Hypothalamus (tissue), 51 donors: Measurements from ENCODE around the gene TCF7.
A peak's percentile ranks its signal among the peaks of the same experiment; 100 is the strongest.

Experiments
- DNase-seq, 51 donors: peaks; one replicate each; lab custom pipeline; 2025; lab: John Stamatoyannopoulos, UW

The TCF7 gene

GRCh38 chr5:134128648-134128995 is 14.1 kb downstream of the TCF7 start:
- DNase-seq, result no peak

- DNase-seq, result no peak
Measured at GRCh38 chr5:134129411-134130238, 15.1 kb downstream of the TCF7 start.

DNA sequence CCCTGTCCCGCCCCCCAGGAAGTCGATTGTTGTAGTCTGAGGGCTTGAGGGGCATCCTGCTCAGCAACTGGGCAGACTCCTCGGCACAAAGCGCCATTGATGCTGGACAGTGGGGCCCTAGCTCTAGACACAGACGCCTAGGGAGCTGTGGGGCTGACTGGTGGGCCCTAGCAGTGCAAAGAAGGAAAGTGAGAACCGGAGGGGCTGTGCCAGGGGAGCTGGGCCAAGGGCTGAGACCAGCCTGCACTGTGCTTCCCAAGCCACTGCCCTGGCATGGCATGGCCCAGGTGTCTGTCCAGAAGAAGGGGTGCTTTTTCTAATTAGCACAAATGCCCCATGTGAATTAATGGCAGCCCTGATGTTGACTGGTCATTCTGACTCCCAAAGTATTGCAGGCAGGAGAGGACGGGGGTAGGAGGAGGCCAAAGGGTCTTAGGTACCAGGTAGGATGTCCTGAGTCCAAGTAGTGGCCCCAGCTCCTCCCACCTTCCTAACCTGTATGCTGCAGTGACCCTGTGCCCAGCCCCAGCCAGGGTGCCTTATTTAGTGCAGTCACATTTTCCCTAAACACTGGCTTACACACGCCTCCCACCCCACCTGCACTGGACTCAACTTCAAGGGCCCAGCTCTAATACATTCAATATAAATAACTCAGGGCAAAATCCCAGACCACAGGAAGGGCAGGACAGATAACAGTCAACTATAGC is 15.9 kb downstream of the TCF7 start:
- DNase-seq, result no peak

GRCh38 chr5:134131165-134131564 is 16.7 kb downstream of the TCF7 start:
- no peak for DNase-seq

DNA sequence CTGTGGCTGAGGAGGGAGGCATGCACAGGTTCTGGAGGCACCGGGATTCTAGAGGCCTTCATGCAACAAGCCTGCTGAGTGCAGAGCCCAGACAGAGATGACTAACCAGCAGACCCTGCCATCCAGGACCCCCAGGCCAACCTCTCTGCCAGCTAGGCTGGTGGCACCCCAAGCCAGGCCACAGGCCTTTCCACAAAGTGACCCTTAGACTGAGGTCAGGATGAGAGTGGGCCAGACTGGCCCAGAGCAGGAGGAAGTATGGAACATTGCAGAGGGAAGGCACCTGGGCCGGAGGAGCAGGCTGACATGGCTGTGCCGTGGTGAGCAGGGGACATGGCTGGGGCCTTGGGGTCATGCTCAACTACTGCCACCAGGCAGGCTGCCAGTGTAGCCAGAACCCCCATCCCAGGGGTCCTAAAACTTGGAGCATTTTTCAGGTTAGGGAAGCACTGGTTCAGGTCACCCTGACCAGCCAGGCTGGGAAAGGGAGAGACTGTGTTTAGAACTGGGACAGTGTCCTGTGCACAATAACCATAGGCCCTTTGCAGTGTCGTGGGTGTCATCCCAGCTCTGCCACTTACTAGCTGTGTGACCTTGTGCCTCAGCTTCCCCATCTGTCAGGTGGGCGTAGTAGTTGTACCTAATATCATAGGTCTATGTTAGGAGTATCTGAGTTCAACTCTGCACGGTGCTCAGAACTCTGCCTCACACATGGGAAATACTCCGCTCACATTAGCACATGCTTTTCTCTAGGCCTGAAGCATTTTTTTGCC is 17.3 kb downstream of the TCF7 start:
- no peak for DNase-seq

DNA sequence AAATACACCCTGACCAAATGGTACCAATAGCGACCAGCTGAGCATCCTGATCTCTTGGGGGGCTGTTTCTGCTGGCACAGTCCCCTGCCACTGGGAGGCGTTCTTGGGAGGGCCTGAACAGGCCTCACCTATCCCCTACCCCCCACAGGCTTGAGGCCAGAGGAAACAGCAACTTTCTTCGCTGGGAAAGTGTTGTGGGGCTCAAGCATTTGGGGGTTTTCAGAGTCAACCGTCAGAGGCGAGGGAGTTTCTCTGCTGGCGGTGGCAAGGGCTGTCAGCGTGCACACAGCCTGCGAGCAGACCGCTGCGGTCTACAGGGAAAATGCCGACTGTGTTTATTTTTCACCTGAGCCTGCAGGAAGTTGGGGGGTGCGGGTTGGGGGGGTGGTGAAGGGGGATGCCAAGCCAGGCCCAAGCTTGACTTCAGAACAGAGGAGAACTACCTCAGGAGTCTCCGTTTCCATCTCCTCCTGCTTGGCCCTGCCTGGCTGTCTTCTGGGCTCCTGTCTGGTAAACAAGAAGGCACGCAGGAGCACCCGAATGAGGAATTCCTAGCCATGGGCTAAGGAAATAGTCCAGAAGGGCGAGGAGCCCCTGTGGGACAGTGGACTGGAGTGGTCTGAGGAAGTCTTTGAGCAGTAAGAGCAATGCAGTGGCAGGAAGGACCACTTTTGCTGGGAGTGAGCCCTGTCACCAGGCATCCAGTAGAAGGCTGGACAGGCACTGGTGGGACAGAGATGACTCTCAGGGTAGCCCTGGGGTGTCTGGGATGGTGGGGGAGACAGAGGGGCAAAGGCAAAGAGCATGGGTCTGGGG is 18.1 kb downstream of the TCF7 start:
- DNase-seq, result no peak

DNA sequence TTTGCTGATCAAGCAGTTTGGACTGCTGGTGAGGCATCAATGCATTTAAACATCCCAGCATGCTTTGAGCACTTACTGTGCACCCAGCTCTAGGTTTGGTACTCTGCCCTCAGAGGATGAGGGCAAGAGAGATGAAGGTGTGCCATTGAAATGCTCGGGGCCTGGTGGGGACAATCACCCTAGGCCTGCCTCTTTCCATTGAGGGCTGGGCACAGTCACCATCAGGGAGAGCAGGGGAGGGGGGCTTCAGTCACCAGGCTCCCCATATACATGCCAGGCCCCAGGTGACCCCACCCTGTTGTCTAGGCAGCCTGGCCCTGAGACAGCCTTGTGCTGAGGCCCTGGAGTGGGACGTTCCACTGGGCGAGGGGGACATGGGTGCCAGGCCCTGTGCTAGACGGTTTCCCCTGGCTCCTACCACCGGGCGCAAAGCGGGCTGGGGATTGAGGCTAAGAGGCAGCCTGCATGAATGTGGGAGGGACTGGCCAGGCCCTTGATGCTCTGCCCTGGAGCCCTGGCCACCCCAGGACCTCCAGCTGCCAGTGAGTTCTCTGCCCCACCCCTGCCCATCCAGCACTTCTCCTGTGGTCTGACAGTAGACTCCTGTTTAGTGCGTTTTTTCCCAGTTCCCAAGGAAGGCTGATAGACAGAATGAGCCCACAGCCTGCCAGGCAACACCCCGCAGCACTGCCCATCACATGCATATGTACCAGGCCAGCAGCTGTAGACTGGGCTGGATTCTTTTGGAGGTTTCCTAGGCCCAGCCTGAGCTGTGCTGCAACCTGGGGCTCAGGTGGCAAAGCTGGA is 18.9 kb downstream of the TCF7 start:
- DNase-seq, result no peak

DNA sequence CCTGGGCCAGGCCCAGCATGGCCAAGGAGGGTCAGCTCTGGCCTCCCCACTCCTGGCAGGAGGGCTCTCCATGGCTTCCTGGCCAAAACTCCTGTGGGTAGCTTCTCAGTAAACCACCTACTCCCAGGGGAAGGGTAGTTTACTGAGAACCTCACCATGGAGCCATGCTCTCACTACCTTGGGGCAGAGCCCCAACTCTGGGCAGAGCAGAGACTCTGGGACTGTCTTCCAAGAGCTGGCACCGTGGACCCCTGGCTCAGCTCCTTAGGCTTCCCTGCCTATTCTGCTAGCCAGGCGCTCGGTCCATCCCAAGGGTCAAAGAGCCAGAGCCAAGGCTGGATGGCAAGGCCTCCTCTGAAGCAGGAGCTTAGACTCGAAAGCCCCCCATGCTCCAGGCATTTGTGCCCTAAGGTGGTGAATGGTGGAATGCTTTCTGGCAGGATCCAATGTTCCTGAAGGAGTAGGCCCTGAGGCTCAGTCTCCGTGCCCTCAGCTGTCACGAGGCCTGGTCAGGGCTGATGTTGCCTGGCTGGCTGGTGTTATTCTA is 19.6 kb downstream of the TCF7 start:
- no peak for DNase-seq

GRCh38 chr5:134135091-134135655 is 20.7 kb downstream of the TCF7 start:
- no peak for DNase-seq

DNA sequence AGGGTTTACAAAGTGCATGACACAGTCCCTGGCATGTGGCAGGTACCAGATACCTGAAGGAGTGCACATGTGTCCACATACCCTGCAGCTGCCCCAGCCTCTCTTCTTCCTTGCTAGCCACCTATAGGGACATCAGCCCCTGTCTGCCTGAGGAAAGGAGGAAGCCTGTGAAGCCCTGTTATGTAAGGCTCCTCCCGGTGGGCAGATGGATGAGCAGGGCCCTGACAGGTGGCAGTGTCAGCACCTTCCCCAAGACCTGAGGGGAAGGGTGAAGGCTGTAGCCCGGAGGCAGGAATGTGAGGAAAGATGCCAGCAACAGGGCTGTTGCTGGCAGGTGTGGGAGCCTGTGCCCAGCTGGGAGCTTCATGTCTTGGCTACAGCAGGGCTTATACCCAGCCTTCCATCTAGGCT is 21.7 kb downstream of the TCF7 start:
- no peak for DNase-seq

DNA sequence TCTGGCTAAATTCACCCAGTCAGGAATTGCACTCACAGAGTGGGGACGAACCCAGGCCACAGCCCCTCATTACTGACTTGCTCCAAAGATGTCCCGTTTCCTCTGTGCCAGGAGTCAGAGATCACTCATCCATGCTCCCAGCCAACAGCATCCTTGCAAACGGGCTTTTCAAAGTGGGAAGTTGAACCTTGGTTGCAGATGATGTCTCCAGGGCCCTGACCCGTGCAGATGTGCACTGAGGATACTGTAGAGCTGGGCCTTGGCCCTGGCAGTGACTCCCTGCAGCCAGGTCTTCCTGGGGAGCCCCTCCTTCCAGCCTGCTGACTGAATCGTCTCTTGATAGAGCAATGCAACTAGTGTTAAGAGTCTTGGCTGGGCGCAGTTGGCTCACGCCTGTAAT is 22.3 kb downstream of the TCF7 start:
- DNase-seq, result no peak

DNA sequence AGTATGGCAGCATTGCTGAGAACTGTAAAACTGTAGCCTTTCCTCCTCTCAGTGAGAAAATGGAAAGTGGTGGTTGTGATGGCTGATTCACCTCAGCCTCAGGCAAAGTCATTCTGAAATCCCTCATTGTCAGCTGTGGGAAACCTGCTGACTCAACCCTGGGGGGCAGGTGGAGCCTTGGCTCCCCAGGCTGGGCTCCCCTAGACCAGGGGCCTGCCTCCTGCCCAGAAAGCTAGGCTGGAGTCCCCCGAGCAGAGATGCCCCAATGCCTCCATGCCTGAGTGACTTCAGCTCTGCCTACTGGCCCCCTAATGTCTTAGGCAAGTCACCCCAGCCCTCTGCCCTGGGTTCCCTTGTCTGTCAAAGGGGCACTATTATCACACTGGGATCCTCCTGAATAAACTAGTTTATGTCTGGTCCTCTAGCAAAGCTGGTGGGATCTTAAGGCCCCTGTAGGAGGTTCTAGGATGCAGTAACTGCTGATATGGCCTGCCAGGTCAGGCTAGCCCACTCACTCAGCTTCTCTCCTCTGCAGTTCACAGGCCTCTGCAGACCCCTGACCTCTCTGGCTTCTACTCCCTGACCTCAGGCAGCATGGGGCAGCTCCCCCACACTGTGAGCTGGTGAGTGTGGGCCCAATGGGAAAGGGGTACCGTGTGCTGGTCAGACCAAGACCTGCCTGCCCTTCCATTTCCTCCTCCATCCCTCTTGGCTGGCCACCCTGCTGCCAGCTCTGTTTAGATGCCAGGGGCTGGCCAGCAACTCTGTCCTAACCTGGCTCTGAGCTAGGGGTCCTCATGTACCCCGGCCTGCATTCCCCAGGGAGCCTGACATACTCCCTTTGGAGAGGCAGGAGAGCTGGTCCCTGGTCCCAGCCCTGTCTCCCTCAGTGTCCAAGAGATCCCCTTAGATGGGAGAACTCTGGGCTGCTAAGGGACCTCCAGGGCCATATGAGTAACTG is 24.2 kb downstream of the TCF7 start:
- DNase-seq, result peak in 1 of 51 donors; percentile 47

- DNase-seq, result peak in 5 of 51 donors; percentile 26 to 41 (median 33)
Measured at GRCh38 chr5:134139377-134139851, 24.9 kb downstream of the TCF7 start.

DNA sequence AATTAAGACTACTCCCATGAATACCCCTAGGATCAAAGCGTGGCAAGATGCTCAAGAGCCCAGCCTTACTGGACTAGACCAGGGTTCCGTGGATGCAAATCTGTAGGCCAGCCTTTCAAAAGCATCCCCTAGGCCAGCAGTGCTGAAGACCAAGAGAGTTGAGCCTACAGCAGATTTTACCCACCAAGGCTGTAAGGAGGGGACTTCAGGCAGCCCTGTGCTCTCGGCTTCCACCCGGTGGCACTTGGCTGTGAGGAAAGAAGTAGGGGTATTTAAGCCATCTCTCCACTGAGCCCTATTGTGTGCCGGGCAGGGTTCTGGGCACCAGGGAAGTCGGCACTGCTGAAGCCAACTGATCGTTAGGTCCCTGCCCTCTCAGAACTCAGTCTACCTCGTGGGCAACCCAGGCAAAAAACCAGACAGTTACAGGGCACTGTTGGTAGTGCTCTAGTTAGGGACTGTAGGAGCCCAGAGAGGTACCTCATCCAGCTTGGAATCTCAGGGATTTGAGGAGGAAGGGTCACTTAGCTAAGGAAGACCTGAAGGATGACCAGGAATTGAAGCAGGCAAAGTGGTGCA is 25.5 kb downstream of the TCF7 start:
- DNase-seq, result no peak

DNA sequence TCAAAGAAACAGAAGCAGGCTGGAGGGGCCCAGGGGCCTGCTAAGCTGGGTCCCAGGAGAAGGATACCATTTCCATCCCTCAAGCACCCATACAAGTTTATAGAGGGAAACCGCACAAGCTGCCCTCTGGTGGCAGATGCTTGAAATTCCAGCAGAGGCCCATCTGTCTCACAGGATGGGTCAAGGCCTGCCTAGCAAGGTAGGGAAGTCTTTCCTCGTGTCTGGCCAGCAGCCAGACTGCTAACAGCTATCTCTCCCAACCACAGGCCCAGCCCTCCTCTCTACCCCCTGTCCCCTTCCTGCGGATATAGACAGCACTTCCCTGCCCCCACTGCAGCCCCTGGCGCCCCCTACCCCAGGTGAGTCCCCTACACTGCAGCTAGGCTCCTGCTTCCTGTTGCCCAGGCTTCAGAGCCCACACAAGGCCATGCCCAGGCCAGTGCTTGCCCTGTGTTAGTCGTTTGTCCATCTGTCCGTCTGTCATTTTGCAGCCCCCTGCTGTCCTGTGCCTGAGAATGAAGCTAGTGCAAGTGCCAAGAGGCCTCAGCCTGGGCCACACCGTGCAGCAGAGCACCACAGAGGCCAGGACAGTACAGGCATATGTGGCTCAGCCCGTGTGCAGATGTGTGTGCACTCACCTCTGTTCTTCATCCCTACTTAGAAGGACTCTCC is 26.2 kb downstream of the TCF7 start:
- DNase-seq, result peak in 19 of 51 donors; percentile 19 to 72 (median 46)

DNA sequence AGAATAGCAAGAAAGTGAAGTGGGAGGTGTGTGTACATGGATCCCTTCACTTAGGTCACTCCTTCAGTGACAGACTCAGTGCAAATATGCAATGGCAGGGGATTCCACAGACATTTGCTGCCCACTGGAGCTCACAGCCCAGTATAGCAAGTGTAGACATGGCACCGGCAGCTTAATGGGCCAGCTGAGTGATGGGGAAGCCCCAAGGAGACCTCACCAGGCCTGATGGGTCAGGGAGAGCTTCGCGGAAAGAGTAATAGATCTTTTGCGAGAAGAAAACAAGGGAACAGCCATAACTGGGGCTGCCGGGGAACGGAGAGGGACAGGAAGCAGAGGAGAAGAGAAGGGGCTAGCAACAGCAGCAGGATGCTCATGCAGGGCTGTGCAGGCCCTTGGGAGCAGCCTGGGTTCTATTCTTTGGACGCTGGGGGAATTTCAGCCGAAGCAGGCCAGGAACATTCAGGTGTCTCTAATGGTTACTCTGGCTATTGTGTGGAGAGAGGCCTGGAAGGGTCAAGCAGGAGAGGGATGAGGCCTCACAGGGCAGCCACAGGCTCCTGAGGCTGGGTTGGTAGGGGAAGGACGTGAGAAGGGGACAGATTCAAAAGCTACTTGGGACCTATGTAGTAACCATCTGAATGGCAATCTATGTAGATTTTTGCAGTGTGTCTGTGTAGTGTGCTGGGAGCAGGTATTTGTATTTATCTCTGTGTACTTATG is 27.0 kb downstream of the TCF7 start:
- DNase-seq, result no peak
